Measurements from ENCODE around the gene ARHGDIG. TPM values are rescaled to one million over a fixed set of nuclear protein-coding genes. Genes with fewer than 3 reads are reported as not detected.

Gene ARHGDIG
- total and polyA plus RNA-seq, 2 experiments from 2014 or later = 0.78 to 1.0 TPM

- Histone ChIP-seq H3K27ac (ENCODE audit: low read depth) (no peak overlapping the region), H3K4me2 (no peak overlapping the region), H3K4me3 (no peak overlapping the region), H3K27me3 (ENCODE audit: insufficient read depth) (no peaks in the 10 kb centered on the region), H2AFZ (no peak overlapping the region), H3F3A (replicated peaks; ENCODE audit: low read depth) (no peaks in the 10 kb centered on the region), H3K9me2 (ENCODE audit: insufficient read depth) (no peaks in the 10 kb centered on the region), H3K36me3 (ENCODE audit: insufficient read depth) (no peaks in the 10 kb centered on the region), H3K79me2 (replicated peaks; ENCODE audit: insufficient read depth) (no peaks in the 10 kb centered on the region), H4K20me1 (replicated peaks; ENCODE audit: insufficient read depth) (no peaks in the 10 kb centered on the region), H3K4me1 (ENCODE audit: insufficient read depth) (no peaks in the 10 kb centered on the region)
- DNase-seq (ENCODE audit: low spot score) (no peak), ATAC-seq (no peak)
- Mint-ChIP-seq H3K9me3 (no peaks in the 10 kb centered on the region; the same call in 2 of the 3 replicates), H3K27me3 (ENCODE audit: insufficient read depth, low read depth, poor library complexity) (no peaks in the 10 kb centered on the region), H3K36me3 (ENCODE audit: low read depth) (peaks cover 14% of the 10 kb centered on the region), H3K4me1 (no peaks in the 10 kb centered on the region), H3K4me3 (no peak overlapping the region), H3K27ac (no peak overlapping the region)
- no peak for TF ChIP-seq JUNB (IDR thresholded peaks at IDR 0.05; ENCODE audit: unreplicated experiment)
- TF ChIP-seq CREB1 (CRISPR knock-in tag; IDR thresholded peaks at IDR 0.05; ENCODE audit: low read depth) = no peak
- TF ChIP-seq REST (IDR thresholded peaks at IDR 0.05; ENCODE audit: unreplicated experiment) = no peak
- TF ChIP-seq, protein P1, sequence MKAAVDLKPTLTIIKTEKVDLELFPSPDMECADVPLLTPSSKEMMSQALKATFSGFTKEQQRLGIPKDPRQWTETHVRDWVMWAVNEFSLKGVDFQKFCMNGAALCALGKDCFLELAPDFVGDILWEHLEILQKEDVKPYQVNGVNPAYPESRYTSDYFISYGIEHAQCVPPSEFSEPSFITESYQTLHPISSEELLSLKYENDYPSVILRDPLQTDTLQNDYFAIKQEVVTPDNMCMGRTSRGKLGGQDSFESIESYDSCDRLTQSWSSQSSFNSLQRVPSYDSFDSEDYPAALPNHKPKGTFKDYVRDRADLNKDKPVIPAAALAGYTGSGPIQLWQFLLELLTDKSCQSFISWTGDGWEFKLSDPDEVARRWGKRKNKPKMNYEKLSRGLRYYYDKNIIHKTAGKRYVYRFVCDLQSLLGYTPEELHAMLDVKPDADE (IDR thresholded peaks at IDR 0.05) = no peak
- no peak for TF ChIP-seq ZNF331 (CRISPR knock-in tag; IDR thresholded peaks at IDR 0.05; ENCODE audit: low read depth)
- TF ChIP-seq ZNF114 (CRISPR knock-in tag; IDR thresholded peaks at IDR 0.05) = no peak
- no peak for TF ChIP-seq EZH2 (IDR thresholded peaks at IDR 0.05; ENCODE audit: low read depth, unreplicated experiment)
- TF ChIP-seq, protein P2, sequence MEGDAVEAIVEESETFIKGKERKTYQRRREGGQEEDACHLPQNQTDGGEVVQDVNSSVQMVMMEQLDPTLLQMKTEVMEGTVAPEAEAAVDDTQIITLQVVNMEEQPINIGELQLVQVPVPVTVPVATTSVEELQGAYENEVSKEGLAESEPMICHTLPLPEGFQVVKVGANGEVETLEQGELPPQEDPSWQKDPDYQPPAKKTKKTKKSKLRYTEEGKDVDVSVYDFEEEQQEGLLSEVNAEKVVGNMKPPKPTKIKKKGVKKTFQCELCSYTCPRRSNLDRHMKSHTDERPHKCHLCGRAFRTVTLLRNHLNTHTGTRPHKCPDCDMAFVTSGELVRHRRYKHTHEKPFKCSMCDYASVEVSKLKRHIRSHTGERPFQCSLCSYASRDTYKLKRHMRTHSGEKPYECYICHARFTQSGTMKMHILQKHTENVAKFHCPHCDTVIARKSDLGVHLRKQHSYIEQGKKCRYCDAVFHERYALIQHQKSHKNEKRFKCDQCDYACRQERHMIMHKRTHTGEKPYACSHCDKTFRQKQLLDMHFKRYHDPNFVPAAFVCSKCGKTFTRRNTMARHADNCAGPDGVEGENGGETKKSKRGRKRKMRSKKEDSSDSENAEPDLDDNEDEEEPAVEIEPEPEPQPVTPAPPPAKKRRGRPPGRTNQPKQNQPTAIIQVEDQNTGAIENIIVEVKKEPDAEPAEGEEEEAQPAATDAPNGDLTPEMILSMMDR (conservative IDR thresholded peaks at IDR 0.05; ENCODE audit: low read depth in 2 of 2) = no peak
- no peak for TF ChIP-seq STAT1 (IDR thresholded peaks at IDR 0.05; ENCODE audit: unreplicated experiment)
These were observed 7.9 kb downstream of the ARHGDIG start for GRCh38 chr16:287981-288920.

All from GM23338 (cell line).